ENCODE results near the gene IQCM.

GRCh38 chr4:149513081-149513480, 302.6 kb downstream of the IQCM start:
- TF ChIP-seq CTCF (IDR thresholded peaks at IDR 0.05), result no peak
- TF ChIP-seq POLR2A (IDR thresholded peaks at IDR 0.05), result no peak
